HG02588 (cell line): ENCODE results near the gene HERC6.
"Not testable (repeated sequence)": the region's sequence is repeated elsewhere in the genome, so short reads cannot be mapped to it uniquely, and the experiment has no call there.

ENCODE experiments used
- ATAC-seq: cut with Tn5 transposase; IDR thresholded peaks from one replicate; pipeline ENCODE4 v1.9.1; 2021; ENCODE audit warnings: mild to moderate bottlenecking, moderate library complexity; ENCODE audit not compliant: unreplicated experiment

The HERC6 gene

GRCh38 chr4:88443486-88443885 lies 64.8 kb downstream of the HERC6 start:
- no peak for ATAC-seq

DNA sequence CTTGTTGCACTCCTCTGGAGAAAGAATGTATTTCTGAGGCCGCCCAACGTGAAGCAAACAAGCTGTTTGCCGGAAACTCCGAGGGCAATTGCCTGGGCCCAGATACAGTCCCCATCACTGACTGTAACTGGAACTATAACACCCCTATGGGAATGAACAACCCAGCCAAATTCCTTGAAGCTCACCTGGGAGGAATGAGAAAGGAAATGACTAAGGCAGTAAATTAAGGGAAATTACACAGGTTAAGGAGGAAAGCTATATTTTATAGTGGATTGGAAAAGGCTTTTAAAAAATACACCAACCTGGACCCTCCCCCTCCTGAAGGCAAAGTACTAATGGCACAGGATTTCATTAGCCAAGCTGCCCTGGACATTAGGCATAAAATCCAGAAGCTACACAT lies 66.6 kb downstream of the HERC6 start:
- ATAC-seq, result no peak

- ATAC-seq, result no peak
Measured at GRCh38 chr4:88446124-88446523, 67.5 kb downstream of the HERC6 start.

DNA sequence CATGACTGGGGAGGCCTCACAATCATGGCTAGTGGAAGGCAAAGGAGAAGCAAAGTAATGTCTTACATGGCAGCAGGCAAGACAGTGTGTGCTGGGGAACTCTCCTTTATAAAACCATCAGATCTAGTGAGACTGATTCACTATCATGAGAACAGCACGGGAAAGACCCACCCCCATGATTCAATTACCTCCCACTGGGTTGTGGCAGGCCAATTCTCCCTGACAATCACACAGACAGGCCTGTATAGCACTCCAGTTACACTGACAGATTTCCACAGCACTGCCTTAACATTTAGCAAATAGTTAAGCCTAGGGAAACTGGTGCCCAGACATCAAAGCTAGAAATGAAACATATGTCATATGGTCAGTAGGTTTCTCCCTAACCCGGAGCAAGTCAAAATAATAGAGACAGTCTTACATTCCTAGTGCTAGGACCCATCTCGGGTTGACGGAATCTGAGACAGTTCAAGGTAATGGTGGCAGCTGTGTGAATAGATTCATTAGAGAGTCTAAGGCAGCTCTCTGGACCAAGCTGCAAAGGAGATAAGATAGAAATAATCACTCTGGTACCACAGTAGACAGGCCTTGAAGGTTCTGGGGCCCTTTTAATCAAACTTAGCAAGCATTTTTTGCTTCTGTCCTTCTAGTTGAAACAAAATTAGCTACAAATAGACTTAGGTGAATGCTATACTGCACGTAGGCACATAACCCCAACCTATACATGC lies 68.9 kb downstream of the HERC6 start:
- no peak for ATAC-seq

- not testable (repeated sequence) for ATAC-seq
Measured at GRCh38 chr4:88448211-88448765, 69.6 kb downstream of the HERC6 start.

GRCh38 chr4:88448889-88449288 lies 70.2 kb downstream of the HERC6 start:
- no peak for ATAC-seq

- no peak for ATAC-seq
Measured at GRCh38 chr4:88449290-88449689, 70.6 kb downstream of the HERC6 start.

- ATAC-seq, result no peak
Measured at GRCh38 chr4:88451205-88451604, 72.6 kb downstream of the HERC6 start.

- no peak for ATAC-seq
Measured at GRCh38 chr4:88452912-88453311, 74.3 kb downstream of the HERC6 start.

- ATAC-seq, result peak; percentile 94
Measured at GRCh38 chr4:88456670-88457306, 78.1 kb downstream of the HERC6 start, which contains the start of gene HERC5. Gene HERC5, plus strand, starts transcription at chr4:88457119. Its CDS starts 151 bp downstream, at chr4:88457270.

DNA sequence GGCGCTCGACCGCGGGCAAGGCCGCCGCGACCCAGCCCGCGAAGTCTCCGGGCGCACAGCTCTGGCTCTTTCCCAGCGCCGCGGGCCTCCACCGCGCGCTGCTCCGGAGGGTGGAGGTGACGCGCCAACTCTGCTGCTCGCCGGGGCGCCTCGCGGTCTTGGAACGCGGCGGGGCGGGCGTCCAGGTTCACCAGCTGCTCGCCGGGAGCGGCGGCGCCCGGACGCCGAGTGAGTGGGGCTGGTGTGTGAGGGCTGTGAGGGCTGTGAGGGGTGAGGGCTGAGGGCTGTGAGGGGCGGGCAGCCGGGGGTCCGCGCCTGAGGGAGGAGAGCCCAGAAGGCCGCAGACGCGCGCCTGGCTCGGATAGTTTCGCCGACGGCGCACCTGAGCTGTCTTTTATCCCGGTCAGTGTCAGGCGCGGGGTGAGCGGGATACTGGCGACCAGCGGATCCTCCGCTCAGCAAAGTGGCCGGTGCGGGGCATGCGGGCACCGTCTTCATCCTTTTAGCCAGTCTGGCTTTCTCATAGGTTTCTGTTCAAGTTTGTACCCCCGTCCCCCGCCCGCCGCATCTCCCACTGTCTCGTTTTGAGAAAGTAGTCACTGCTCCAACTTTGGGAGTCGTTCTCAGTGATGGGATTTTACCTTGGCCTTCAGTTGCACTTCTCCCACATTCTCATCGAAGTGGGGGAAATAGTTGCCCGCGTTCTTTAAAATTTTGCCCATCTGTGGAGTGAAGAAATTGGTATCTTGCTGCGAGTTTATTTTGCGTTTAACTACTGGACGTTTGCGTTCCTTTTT lies 78.9 kb downstream of the HERC6 start:
- ATAC-seq, result peak; percentile 37

DNA sequence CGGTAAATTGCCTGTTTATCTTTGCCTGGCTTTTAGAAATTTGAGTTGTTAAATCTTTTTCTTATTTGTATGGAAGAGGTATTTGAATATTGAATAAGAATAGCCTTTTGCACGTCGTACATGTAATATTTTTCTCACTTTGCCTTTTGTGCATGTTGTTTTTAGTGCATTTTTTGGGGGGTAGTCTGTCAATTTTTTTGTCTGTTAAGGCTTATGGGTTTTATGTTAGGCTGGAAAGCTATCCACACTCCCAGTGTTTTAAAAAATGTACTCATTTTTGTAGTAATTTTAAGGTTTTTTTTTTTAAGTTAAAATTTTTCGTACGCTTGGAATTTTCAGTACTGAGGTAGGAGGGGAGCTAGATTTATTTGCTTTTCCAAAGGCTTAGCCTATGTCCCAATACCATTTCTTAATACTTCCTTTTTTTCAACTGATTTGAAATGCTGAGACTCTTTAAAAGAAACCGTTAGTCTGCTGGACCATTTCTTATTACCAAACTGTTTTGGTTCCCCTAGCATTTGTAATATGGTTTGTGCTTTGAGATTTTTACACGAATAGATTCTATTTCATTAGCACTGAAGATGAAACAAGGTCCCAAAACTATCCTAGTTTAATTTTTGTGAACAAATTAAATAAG lies 79.6 kb downstream of the HERC6 start:
- no peak for ATAC-seq

GRCh38 chr4:88465653-88466192 lies 87.1 kb downstream of the HERC6 start:
- ATAC-seq, result no peak

DNA sequence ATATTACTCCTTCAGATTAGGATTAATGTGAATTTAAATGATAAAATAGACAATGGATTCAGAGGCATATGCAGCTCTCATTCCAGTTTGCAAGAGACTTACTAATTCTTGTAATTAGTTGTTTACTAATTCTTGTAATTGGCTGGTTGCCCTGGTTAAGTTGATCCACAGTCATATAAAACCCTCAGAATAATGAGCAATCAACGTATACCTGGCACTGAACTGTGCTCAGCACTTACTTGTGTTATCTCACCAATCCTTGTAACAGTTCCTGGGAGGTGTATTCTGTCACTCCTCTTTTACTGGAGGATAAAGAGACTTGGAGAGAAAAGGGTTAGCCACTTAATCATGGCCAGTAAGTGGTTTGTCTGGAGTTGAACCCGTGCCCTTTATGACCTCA lies 88.7 kb downstream of the HERC6 start:
- ATAC-seq, result no peak

DNA sequence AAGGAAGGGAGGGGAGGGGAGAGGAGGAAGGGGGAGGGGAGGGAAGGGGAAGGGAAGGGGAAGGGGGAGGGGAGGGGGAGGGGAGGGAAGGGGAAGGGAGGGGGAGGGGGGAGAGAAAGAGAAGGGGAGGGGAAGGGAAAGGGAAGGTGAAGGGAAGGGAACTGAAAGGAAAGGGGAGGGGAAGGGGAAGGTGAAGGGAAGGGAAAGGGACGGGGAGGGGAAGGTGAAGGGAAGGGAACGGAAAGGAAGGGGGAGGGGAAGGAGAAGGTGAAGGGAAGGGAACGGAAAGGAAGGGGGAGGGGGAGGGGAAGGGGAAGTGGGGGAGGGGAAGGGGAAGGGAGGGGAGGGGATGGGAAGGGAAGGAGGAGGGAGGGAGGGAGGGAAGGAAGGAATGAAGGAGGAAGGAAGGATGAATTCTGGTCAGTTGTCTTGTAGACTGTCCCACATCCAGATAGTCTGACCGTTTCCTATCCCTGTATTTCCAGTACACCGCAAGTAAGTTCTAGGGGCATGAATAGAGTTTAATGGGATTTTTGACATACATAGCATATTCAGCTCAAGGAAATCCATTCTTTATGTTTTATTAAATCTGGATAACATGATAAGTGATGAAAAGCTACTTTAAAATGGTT lies 98.7 kb downstream of the HERC6 start:
- ATAC-seq, result no peak

DNA sequence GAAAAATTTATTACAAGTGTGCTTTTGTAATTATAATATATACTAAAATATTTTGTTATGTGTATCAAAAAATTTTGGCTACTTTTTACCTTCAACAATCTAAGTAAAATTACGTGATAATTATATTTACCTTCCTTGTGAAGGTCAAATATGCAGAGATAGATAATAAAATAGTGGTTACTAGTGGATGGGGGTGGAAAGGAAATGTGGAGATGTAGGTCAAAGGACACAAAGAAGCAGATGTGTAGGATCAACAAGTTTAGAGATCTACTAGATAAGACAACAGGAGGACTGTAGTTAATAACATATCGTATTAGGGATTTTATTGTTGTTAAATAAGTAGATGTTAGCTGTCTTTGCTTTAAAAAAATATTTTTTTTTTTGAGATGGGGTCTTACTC lies 99.6 kb downstream of the HERC6 start:
- ATAC-seq, result no peak

DNA sequence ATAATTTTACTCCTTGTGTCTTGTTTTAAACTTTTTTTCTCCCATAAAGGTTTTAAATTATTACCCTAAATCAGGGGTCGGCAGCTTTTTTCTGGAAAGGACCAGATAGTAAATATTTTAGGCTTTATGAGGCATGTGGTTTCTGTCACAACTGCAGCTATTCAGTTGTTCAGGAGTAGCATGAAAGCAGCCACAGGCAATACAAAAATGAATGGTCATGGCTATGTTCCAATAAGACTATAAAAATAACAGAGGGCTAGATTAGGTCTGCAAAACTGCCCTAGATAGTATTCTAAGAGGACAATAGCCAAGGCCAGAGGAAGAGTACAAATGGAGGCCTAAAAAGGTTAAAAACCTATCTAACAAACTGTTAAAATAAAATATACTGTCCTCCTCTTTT lies 102.9 kb downstream of the HERC6 start:
- no peak for ATAC-seq

DNA sequence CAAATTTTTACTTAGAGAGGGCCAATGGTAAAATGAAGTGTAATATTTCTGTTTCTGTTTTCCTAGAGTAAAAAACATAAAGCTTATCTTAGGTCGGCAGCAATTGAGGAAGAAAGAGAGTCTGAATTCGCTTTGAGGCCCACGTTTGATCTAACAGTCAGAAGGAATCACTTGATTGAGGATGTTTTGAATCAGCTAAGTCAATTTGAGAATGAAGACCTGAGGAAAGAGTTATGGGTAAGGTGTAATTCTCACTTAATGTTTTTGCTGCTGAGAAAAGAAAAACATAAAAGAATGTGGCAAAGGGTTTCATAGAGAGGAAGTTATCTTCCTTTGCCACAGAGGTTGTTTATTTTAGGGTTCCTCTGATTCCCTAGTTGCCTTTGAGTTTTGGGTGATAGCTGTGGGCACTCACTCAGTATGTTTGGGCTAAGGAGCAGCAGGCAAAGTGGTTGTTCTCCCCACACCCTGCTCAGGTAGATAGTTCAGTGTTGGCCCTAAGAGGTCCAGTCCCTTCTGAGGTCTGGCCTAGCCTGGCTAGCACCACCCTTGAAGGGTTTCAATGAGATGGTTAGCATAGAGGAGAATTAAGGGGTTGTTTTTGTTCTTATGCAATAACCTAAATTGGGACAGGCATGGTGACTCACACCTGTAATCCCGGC lies 110.6 kb downstream of the HERC6 start:
- ATAC-seq, result no peak
